Activated CD4-positive, alpha-beta memory T cell treated with anti-CD3 and anti-CD28 coated beads, Interleukin-2, amount 10 ng/mL, durations not matched to agents 7 days and 5 days (primary cell): ENCODE measurements around the gene SMAD2. TPM values are rescaled to one million over a fixed set of nuclear protein-coding genes. Genes with fewer than 3 reads are reported as not detected.

Source experiments
- CTCF ChIA-PET: fragments of 350-600 bp; sonication (Branson Sonifier 250); formaldehyde crosslinking; loops from one replicate; lab custom pipeline; 2021; ENCODE audit warnings: antibody characterized with exemption, inconsistent platforms; lab: Charles Lee
- POLR2A ChIA-PET: fragments of 350-600 bp; sonication (Branson Sonifier 250); formaldehyde crosslinking; loops from one replicate; lab custom pipeline; 2021; ENCODE audit warnings: antibody characterized with exemption; lab: Charles Lee
- DNase-seq: peaks from one replicate; pipeline ENCODE4 v3.0.0-alpha.2; 2020
- H3K27ac Mint-ChIP-seq: one replicate; pipeline ENCODE4 v1.8.0; 2021; ENCODE audit warnings: mild to moderate bottlenecking, mixed read lengths
- H3K27me3 Mint-ChIP-seq: one replicate; pipeline ENCODE4 v1.8.0; 2021; ENCODE audit warnings: mixed read lengths
- H3K36me3 Mint-ChIP-seq: one replicate; pipeline ENCODE4 v1.8.0; 2021; ENCODE audit warnings: low read depth, mixed read lengths
- H3K4me1 Mint-ChIP-seq: one replicate; pipeline ENCODE4 v1.8.0; 2021; ENCODE audit warnings: mixed read lengths
- H3K4me3 Mint-ChIP-seq: one replicate; pipeline ENCODE4 v1.8.0; 2021; ENCODE audit warnings: mild to moderate bottlenecking, mixed read lengths
- H3K9me3 Mint-ChIP-seq: one replicate; pipeline ENCODE4 v1.8.0; 2021; ENCODE audit warnings: mixed read lengths
- total RNA-seq, 2 experiments: library from RNA; stranded (reverse); gene quantifications; one replicate each; pipeline ENCODE4 v1.2.3, GENCODE V29; 2021

SMAD2 gene
- total RNA-seq, 2 experiments from 2014 or later: 170 to 174 TPM

DNA sequence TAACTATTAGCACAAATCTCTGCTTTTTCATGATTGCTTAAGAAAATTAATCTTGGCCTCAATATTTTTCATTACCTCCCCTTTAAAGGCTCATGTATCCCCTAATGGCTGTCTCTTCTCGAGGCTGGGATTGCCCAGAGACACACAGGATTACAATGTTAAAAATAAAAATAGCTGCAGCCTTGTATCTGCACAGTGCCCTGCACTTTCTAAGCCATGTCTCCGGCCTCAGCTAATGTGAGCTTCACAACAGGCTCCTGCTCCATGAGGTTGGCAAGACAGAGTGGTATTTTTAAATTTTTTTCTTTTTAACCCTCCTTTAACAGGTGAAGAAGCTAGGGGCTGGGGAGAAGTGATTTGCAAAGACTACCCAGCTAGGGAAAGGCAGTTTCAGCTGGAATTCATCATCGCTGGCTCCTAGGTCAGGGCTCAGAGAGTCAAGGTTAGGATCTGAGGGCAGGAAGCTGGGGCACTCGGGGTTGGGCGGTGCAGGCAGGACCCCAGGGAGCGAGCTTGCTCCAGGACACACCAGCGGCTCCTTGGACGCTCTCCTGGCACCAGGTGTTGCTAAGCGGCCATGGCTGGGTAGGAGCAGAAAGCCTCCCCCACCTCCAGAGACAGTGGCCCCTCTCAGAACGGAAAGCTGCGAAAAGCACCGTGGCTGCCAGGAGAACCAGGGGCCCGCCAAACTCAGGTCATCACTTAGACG is 135.6 kb downstream of the SMAD2 start:
- POLR2A ChIA-PET: no interaction called here
- no peaks in the 10 kb centered on the region for H3K9me3 Mint-ChIP-seq
- DNase-seq: no peak
- no peak overlapping the region for H3K27ac Mint-ChIP-seq
- CTCF ChIA-PET: interaction anchor here (1.0 kb wide), 1 partner anchor 46 kb away, joined by 3 read pairs; no protein-coding TSS in a partner anchor
- no peaks in the 10 kb centered on the region for H3K36me3 Mint-ChIP-seq
- H3K27me3 Mint-ChIP-seq: peaks cover 14% of the 10 kb centered on the region
- H3K4me1 Mint-ChIP-seq: no peaks in the 10 kb centered on the region
- no peak overlapping the region for H3K4me3 Mint-ChIP-seq

DNA sequence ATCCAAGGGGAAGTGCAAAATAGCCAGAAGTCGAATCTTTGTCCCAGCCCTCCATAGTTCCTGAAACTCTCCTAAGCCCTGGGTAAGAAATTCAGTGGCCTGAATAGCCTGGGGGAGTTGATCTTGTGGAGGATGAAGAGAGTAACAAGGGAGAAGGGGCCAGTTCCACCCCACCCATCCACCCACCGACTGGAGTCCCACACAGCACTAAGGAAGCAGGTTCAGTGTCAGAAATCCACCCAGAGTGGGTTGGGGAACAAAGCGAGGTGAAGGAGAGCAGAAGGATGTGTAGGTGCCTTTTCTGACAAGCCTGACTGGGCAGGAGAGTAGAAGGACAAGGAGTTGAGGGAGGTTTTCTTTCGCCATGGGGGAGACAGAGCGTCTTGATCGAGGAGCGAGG is 136.8 kb downstream of the SMAD2 start:
- H3K4me1 Mint-ChIP-seq: no peaks in the 10 kb centered on the region
- H3K27me3 Mint-ChIP-seq: peaks cover 14% of the 10 kb centered on the region
- no peaks in the 10 kb centered on the region for H3K36me3 Mint-ChIP-seq
- DNase-seq: no peak
- no peak overlapping the region for H3K27ac Mint-ChIP-seq
- no peaks in the 10 kb centered on the region for H3K9me3 Mint-ChIP-seq
- ChIA-PET CTCF (no interaction called here), POLR2A (no interaction called here)
- H3K4me3 Mint-ChIP-seq: no peak overlapping the region

DNA sequence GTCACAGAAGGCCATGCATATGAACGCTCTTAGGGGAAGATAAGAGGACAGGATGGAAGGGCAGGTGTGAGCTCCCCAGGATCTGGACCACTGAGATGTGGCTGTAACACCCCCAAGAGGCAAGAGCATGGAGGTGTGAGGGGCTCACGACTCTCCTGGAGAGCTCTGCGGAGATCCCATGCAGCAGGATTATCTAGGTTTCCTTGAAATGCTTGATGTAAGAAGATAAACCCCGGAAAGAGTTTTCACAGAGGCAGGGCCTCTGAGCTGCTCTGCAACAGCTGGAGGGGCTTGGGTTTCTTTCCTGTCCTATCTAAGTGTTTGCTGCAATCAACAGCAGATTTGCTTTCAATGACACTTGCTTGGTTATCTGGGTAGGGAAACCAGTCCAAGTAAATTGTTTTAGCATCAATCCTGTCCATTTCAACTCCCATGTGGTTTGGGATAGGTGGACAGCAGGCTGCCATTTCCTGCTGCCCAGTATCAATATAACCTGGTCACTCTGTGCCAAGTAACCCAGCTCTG is 138.9 kb downstream of the SMAD2 start:
- Mint-ChIP-seq H3K9me3 (no peaks in the 10 kb centered on the region), H3K36me3 (no peaks in the 10 kb centered on the region), H3K27ac (no peak overlapping the region), H3K27me3 (peaks cover 23% of the 10 kb centered on the region), H3K4me1 (no peaks in the 10 kb centered on the region), H3K4me3 (no peak overlapping the region)
- CTCF ChIA-PET: no interaction called here
- no peak for DNase-seq
- POLR2A ChIA-PET: no interaction called here

DNA sequence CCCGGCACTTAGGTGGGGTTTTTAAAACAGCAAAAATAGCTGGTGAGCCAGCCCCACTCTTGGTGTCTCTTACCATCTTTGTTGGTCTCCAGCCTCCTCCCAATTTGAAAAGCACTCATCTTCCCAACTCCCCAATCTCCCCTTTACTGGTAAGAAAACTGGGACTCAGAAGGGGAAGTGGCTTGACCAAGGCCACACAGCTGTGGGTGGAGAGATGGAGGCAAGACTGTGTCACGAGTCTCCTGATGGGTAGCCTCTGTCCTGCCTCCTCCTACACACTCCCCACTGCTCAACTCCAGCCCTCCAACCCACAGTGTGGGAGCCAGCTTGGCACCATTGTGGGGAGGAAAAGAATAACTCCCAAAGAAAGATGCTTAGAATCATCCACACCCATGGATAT is 140.4 kb downstream of the SMAD2 start:
- no peaks in the 10 kb centered on the region for H3K9me3 Mint-ChIP-seq
- ChIA-PET POLR2A (no interaction called here), CTCF (interaction anchor here (0.9 kb wide), 1 partner anchor 17 kb away, joined by 3 read pairs; no protein-coding TSS in a partner anchor)
- H3K4me1 Mint-ChIP-seq: no peaks in the 10 kb centered on the region
- DNase-seq: no peak
- no peak overlapping the region for H3K27ac Mint-ChIP-seq
- H3K4me3 Mint-ChIP-seq: no peak overlapping the region
- H3K27me3 Mint-ChIP-seq: peaks cover 27% of the 10 kb centered on the region
- H3K36me3 Mint-ChIP-seq: no peaks in the 10 kb centered on the region

DNA sequence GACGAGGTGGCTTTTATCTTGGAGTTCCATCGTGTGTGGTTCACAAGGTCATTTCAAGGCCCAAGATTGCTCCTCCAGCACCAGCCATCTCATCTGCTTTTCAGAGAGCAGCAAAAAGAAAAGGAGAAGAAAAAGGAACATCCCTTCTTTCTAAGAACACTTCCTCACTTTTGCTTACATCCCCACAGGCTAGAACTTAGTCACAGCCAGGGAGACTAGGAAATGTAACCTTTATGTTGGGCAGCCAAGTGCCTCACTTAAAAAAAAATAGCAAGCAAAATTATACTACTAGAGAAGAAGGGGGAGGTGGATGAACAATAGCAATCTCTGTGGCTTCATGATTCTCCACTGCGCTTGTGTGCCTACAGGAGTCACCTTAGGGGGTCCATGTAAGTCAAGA is 141.8 kb downstream of the SMAD2 start:
- Mint-ChIP-seq H3K4me1 (no peaks in the 10 kb centered on the region), H3K27ac (no peak overlapping the region), H3K9me3 (peaks cover 8% of the 10 kb centered on the region), H3K4me3 (no peak overlapping the region), H3K27me3 (peaks cover 28% of the 10 kb centered on the region), H3K36me3 (no peaks in the 10 kb centered on the region)
- DNase-seq: no peak
- POLR2A ChIA-PET: no interaction called here
- CTCF ChIA-PET: no interaction called here

DNA sequence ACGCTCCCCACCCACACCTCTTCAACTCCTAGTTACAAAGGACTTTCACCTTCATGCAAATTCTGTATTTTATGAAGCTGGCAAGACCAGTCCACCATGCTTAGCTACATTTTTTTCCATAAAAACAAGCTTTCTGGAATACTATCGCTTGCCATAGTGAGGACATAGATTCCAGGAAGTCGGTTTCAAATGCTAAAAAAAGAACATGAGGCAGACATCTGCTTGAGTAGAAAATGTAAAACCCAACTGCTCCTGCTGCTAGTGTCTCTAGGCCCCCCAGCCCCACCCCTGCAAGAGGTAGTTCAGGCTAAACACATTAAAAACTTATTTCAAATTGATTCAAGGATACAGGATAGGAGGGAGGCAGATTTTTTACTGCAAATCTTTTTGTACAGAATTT is 148.9 kb downstream of the SMAD2 start:
- CTCF ChIA-PET: no interaction called here
- peaks cover 14% of the 10 kb centered on the region for H3K27me3 Mint-ChIP-seq
- no peak overlapping the region for H3K27ac Mint-ChIP-seq
- POLR2A ChIA-PET: no interaction called here
- no peak overlapping the region for H3K4me3 Mint-ChIP-seq
- H3K4me1 Mint-ChIP-seq: no peaks in the 10 kb centered on the region
- DNase-seq: no peak
- no peaks in the 10 kb centered on the region for H3K36me3 Mint-ChIP-seq
- peaks cover 8% of the 10 kb centered on the region for H3K9me3 Mint-ChIP-seq

DNA sequence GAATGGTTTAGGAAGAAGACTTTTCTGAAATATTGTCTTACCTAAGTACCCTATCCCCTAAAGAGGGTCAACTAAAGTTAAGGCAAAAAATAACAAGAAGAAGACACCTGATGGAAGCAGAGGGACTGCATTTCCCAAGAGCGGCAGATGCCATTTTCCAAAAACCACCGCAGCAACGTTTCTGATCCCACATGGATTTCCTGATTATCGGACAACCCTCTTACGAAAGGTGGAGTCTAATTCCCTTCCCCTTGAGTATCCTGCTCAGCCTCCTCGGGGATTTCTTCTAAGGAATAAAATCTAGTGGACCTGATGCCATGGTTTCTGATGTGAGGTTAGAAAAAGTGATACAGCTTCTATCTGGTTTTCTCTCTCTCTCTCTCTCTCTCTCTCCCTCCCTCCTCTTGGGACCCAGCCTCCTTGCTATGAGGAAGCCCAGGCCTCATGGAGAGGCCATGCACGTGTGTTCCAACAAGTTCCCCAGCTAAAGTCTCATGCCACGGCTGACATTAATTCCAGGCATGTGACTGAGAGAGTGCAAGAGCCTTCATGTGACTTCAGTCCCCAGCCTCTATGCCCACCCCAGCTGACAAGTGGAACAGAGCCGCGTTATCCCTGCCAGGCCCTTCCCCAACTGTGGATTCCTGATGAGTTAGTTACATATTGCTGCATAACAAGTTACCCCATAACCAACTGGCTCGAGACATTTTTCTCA is 150.3 kb downstream of the SMAD2 start:
- ChIA-PET POLR2A (no interaction called here), CTCF (no interaction called here)
- Mint-ChIP-seq H3K4me1 (no peaks in the 10 kb centered on the region), H3K4me3 (no peak overlapping the region), H3K9me3 (peaks cover 8% of the 10 kb centered on the region), H3K27ac (no peak overlapping the region), H3K27me3 (peaks cover 15% of the 10 kb centered on the region), H3K36me3 (no peaks in the 10 kb centered on the region)
- no peak for DNase-seq

DNA sequence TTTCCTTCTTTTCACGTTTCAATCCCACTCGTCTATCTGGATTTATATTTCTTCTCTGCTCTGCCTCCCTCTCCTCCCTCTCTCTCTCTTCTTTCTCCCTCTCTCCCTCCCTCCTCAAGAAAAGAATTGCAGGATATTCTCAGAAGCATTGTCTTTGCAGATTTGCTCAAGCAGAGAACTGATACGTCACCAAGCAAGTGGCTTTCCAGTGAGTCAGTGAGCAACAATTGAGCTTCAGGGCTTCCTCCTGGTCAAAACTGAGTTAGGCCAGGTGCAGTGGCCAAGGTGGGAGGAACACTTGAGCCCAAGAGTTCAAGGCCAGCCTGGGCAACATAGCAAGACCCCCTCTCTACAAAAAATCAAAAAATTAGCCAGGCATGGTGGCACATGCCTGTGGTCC is 151.1 kb downstream of the SMAD2 start:
- H3K36me3 Mint-ChIP-seq: no peaks in the 10 kb centered on the region
- no peaks in the 10 kb centered on the region for H3K4me1 Mint-ChIP-seq
- peaks cover 5% of the 10 kb centered on the region for H3K9me3 Mint-ChIP-seq
- H3K27ac Mint-ChIP-seq: no peak overlapping the region
- DNase-seq: no peak
- peaks cover 13% of the 10 kb centered on the region for H3K27me3 Mint-ChIP-seq
- H3K4me3 Mint-ChIP-seq: no peak overlapping the region
- POLR2A ChIA-PET: no interaction called here
- CTCF ChIA-PET: no interaction called here

DNA sequence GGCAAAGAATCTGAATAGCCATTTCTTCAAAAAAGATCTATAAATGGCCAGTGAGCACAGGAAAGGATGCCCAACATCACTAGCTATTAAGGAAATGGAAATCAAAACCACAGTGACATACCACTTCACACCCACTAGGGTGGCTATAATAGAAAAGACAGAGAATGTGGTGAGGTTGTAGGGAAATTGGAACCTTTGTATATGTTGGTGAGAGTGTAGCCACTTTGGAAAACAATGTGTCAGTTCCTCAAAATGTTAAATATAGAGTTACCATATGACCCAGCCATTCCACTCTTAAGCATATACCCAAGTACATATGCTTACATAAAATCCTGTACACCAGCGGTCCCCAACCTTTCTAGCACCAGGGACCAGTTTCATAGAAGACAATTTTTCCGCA is 152.8 kb downstream of the SMAD2 start:
- no peak for DNase-seq
- H3K36me3 Mint-ChIP-seq: no peaks in the 10 kb centered on the region
- CTCF ChIA-PET: interaction anchor here (0.6 to 1.5 kb wide), 3 partner anchors 29 to 159 kb away, joined by 3 to 6 read pairs (median 4); no protein-coding TSS in a partner anchor
- peaks cover 10% of the 10 kb centered on the region for H3K27me3 Mint-ChIP-seq
- POLR2A ChIA-PET: no interaction called here
- no peak overlapping the region for H3K4me3 Mint-ChIP-seq
- no peak overlapping the region for H3K27ac Mint-ChIP-seq
- no peaks in the 10 kb centered on the region for H3K9me3 Mint-ChIP-seq
- H3K4me1 Mint-ChIP-seq: no peaks in the 10 kb centered on the region

DNA sequence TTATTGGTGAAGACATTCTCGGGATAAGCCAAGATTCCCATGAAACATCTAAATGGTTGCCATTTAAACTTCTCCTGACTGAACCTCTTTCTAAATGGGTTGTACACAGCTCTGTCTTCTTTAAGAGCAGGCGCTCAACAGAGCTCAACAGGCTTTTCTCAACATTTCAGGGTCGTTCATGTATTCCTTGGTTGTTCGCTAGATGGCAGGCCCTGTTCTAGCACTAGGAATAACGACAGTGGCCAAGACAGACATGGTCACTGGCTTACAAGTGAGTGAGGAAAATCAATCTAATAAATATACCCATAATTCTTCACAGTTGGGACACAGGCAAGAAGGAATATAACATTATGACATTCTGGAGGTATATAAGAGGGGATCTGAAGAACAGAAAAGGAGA is 154.5 kb downstream of the SMAD2 start:
- no peaks in the 10 kb centered on the region for H3K4me1 Mint-ChIP-seq
- H3K9me3 Mint-ChIP-seq: no peaks in the 10 kb centered on the region
- no peak overlapping the region for H3K27ac Mint-ChIP-seq
- CTCF ChIA-PET: interaction anchor here (3.7 kb wide), 1 partner anchor 222 kb away, joined by 13 read pairs; no protein-coding TSS in a partner anchor
- POLR2A ChIA-PET: no interaction called here
- H3K4me3 Mint-ChIP-seq: no peak overlapping the region
- H3K36me3 Mint-ChIP-seq: no peaks in the 10 kb centered on the region
- peaks cover 8% of the 10 kb centered on the region for H3K27me3 Mint-ChIP-seq
- DNase-seq: no peak

DNA sequence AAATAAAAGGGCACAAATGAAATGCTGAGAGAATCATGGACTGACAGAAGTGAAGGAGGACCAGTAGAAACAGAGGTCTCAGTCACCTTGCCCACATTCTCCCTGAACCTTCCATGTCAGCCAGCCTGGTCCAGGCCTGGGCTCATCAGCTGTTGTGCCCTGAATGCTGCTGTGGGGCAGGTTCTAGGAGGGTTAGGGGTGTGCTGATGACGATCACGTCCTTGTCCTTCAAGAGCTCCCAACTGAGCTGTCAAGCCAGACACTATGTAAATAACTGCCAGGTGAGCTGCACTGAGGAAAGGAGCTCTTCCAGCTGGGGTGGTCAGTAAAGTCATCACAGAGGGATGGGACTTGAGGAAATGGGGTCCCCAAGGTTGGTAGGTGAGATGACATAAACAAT is 156.5 kb downstream of the SMAD2 start:
- Mint-ChIP-seq H3K4me1 (no peaks in the 10 kb centered on the region), H3K36me3 (no peaks in the 10 kb centered on the region), H3K4me3 (no peak overlapping the region), H3K27ac (no peak overlapping the region), H3K9me3 (no peaks in the 10 kb centered on the region), H3K27me3 (peaks cover 12% of the 10 kb centered on the region)
- no peak for DNase-seq
- CTCF ChIA-PET: interaction anchor here (3.7 kb wide), 1 partner anchor 224 kb away, joined by 13 read pairs; no protein-coding TSS in a partner anchor
- POLR2A ChIA-PET: no interaction called here

DNA sequence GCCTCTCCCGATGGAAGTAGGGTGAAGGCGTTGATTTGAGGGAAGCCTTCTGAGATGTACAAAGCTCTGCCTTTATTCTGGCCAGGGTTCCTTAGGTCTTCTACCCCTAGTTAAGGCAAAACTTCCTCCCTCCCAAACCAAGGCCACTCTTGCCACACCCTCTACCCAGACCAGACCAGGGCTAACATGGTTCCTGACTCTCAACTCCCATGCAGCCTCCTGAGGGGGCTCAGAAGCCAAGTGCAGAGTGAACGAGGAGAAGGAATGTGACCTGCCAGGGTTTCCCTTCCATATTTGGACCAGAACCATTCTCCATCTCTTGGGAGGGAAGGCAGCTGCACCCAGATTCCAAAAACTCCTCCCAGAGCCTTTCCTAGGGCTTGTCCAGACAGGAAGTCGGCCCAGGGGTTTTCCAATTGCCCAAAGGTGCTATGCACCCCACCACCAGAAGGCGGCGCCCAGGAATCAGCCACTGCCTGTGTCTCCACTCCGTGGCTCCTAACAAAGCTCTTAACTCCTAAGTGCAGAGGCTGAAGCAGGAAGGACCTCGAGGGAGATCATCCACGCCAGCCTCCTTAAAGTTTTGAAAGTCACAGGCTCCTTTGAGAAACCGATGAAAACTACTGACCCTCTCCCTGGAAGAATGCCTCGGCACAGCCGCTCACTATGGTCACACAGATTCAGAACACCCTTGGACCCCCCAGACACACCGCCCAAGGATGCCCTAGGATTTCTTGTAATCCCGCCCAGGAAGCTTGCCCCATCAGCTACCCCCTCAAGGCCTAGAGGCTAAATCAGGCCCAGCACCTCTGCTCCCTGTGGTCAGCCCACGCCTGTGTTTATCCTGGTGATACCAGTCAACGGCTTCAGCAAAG is 157.8 kb downstream of the SMAD2 start:
- Mint-ChIP-seq H3K27ac (no peak overlapping the region), H3K4me3 (no peak overlapping the region), H3K36me3 (no peaks in the 10 kb centered on the region), H3K9me3 (no peaks in the 10 kb centered on the region), H3K27me3 (peaks cover 12% of the 10 kb centered on the region), H3K4me1 (no peaks in the 10 kb centered on the region)
- POLR2A ChIA-PET: no interaction called here
- peak; percentile 57 for DNase-seq
- CTCF ChIA-PET: interaction anchor here (0.5 to 4.6 kb wide), 13 partner anchors 11 to 284 kb away, joined by 3 to 35 read pairs (median 3); no protein-coding TSS in a partner anchor
